Transverse colon (tissue), 4 donors: Measurements from ENCODE around the gene IL17RB. TPM values are rescaled to one million over a fixed set of nuclear protein-coding genes. Genes with fewer than 3 reads are reported as not detected.
A peak's percentile ranks its signal among the peaks of the same experiment; 100 is the strongest.

Experiments used
- DNase-seq: peaks from one replicate; pipeline ENCODE4 v3.0.0-alpha.2; 2019
- H3K27ac ChIP-seq, 4 donors: fragments of 200-600 bp; sonication (generic); 2 replicates each; pipeline ENCODE4 v1.5.1; 2016 to 2018; ENCODE audit warnings: inconsistent platforms in 4 of 4
- H3K27me3 ChIP-seq: fragments of 200-600 bp; sonication (generic); 2 replicates; pipeline ENCODE4 v1.5.1; 2017; ENCODE audit warnings: inconsistent platforms
- H3K36me3 ChIP-seq, 4 donors: fragments of 200-600 bp; sonication (generic); 2 replicates each; pipeline ENCODE4 v1.5.1; 2017 to 2019; ENCODE audit warnings: inconsistent platforms in 4 of 4
- H3K4me1 ChIP-seq, 4 donors: fragments of 200-600 bp; sonication (generic); 2 replicates each; pipeline ENCODE4 v1.5.1; 2017 to 2020; ENCODE audit warnings: inconsistent platforms in 4 of 4
- H3K4me3 ChIP-seq, 4 donors: fragments of 200-600 bp; sonication (generic); 1 replicate in 1 of 4; 2 replicates in 3 of 4; pipeline versions ENCODE4 v1.5.1 to v1.6.1; 2017 to 2019; ENCODE audit warnings: inconsistent platforms in 4 of 4
- H3K9me3 ChIP-seq, 2 donors: fragments of 200-600 bp; sonication (generic); 2 replicates each; pipeline ENCODE4 v1.5.1; 2017 to 2019; ENCODE audit warnings: inconsistent platforms in 2 of 2
- CTCF ChIP-seq, 5 experiments: fragments of 200-600 bp in 3 of 5; fragments of 450-650 bp in 2 of 5; sonication (generic) in 3 of 5; IDR thresholded peaks; 1 replicate in 2 of 5; 2 replicates in 3 of 5; pipeline ENCODE4 v1.5.1; 2016 to 2017; ENCODE audit warnings: antibody characterized with exemption in 5 of 5, inconsistent platforms in 3 of 5, mild to moderate bottlenecking in 2 of 5, moderate library complexity in 1 of 5
- EP300 ChIP-seq: sonication (generic); formaldehyde crosslinking; IDR thresholded peaks from one replicate; pipeline ENCODE4 v1.6.1; 2017; ENCODE audit warnings: antibody characterized with exemption, low read depth
- POLR2A ChIP-seq: fragments of 450-650 bp; IDR thresholded peaks from one replicate; pipeline ENCODE4 v1.6.1; 2016; ENCODE audit warnings: antibody characterized with exemption, mild to moderate bottlenecking, moderate library complexity
- POLR2AphosphoS5 ChIP-seq, 3 donors: sonication (generic); formaldehyde crosslinking; IDR thresholded peaks; one replicate each; pipeline ENCODE4 v1.6.1; 2016; ENCODE audit warnings: antibody characterized with exemption in 3 of 3
- WGBS, 2 donors: methylation state at CpG; one replicate each; pipeline ENCODE4 v1.1.5; 2018; ENCODE audit warnings: low coverage in 1 of 2; 5-methylcytosine and 5-hydroxymethylcytosine counted together
- in situ Hi-C, 4 donors: fragments of 200-750 bp; cut with MboI; loops; one replicate each; pipeline versions ENCODE4 v1.15.0 to v1.15.1; 2017; ENCODE audit warnings: low sequenced_read_pairs in 3 of 4, low pct_ligation_motif_present in 1 of 4, low pct_unique_long_range_greater_than_20kb in 1 of 4
- intact Hi-C: fragments of 100-400 bp; cut with DNase I; formaldehyde crosslinking; loops from one replicate; pipeline ENCODE4 v1.15.1; 2023; ENCODE audit warnings: low total_unique reads
- total RNA-seq, 4 donors: library from RNA; depleted of rRNA; stranded (reverse); fragments of >200 nt; gene quantifications; one replicate each; pipeline ENCODE4 v1.1.0, GENCODE V29; 2016

Gene IL17RB
- total RNA-seq, 4 donors from 2014 or later = 26.0 to 36.5 (median 32.8) TPM; not detected in 1

- no peaks in the 10 kb centered on the region for H3K9me3 ChIP-seq
- TF ChIP-seq POLR2AphosphoS5 (IDR thresholded peaks at IDR 0.05) (no peak), POLR2A (no peak), CTCF (IDR thresholded peaks at IDR 0.05) (no peak), EP300 (no peak)
- H3K36me3 ChIP-seq = no peaks in the 10 kb centered on the region
- WGBS, 2 donors = 69 to 79% methylated on average over 1 of the region's 1 CpG
- no peak for DNase-seq
- in situ Hi-C loops (no loop called here), intact Hi-C loops (no loop called here)
- peaks cover 0 to 13% (median 0%) of the 10 kb centered on the region in 4 donors for H3K4me1 ChIP-seq
- no peaks in the 10 kb centered on the region for H3K27me3 ChIP-seq
- no peak overlapping the region for H3K4me3 ChIP-seq
- H3K27ac ChIP-seq = no peak overlapping the region
These were observed 17.8 kb upstream of the IL17RB start for GRCh38 chr3:53828581-53828980.

GRCh38 chr3:53829605-53830004 is 16.8 kb upstream of the IL17RB start:
- in situ Hi-C loops (no loop called here), intact Hi-C loops (no loop called here)
- no peak overlapping the region for H3K4me3 ChIP-seq
- no peaks in the 10 kb centered on the region for H3K9me3 ChIP-seq
- WGBS, 2 donors = 20 to 60% methylated on average over 1 to 2 of the region's 2 CpGs
- no peak for DNase-seq
- no peaks in the 10 kb centered on the region for H3K36me3 ChIP-seq
- H3K4me1 ChIP-seq = peaks cover 0 to 13% (median 0%) of the 10 kb centered on the region in 4 donors
- peak overlapping the region in 1 of 4 donors; percentile 26 for H3K27ac ChIP-seq
- TF ChIP-seq EP300 = no peak
- no peak for TF ChIP-seq POLR2AphosphoS5 (IDR thresholded peaks at IDR 0.05)
- TF ChIP-seq POLR2A = no peak
- no peak for TF ChIP-seq CTCF (IDR thresholded peaks at IDR 0.05)
- no peaks in the 10 kb centered on the region for H3K27me3 ChIP-seq

GRCh38 chr3:53830944-53831343 is 15.4 kb upstream of the IL17RB start:
- in situ Hi-C loops = no loop called here
- WGBS, 2 donors = 91% methylated on average over 6 of the region's 6 CpGs; no CpG with 5 or more reads in 1 of the 2 donors
- Histone ChIP-seq H3K9me3 (no peaks in the 10 kb centered on the region), H3K27ac (no peak overlapping the region), H3K27me3 (no peaks in the 10 kb centered on the region), H3K4me1 (peaks cover 0 to 10% (median 0%) of the 10 kb centered on the region in 4 donors), H3K4me3 (no peak overlapping the region), H3K36me3 (no peaks in the 10 kb centered on the region)
- no peak for DNase-seq
- intact Hi-C loops = no loop called here
- TF ChIP-seq POLR2A = no peak
- TF ChIP-seq CTCF (IDR thresholded peaks at IDR 0.05) = no peak
- no peak for TF ChIP-seq POLR2AphosphoS5 (IDR thresholded peaks at IDR 0.05)
- TF ChIP-seq EP300 = no peak

- no peak overlapping the region for H3K27ac ChIP-seq
- no peak for TF ChIP-seq POLR2AphosphoS5 (IDR thresholded peaks at IDR 0.05)
- TF ChIP-seq POLR2A = no peak
- no peak for TF ChIP-seq EP300
- no peak for TF ChIP-seq CTCF (IDR thresholded peaks at IDR 0.05)
These were observed 13.2 kb upstream of the IL17RB start for GRCh38 chr3:53833053-53833645.

More at GRCh38 chr3:53833053-53833645, 13.2 kb upstream of the IL17RB start:
- Histone ChIP-seq H3K4me1 (peaks cover 0 to 10% (median 0%) of the 10 kb centered on the region in 4 donors), H3K9me3 (no peaks in the 10 kb centered on the region), H3K27me3 (no peaks in the 10 kb centered on the region), H3K36me3 (no peaks in the 10 kb centered on the region), H3K4me3 (no peak overlapping the region)
- in situ Hi-C loops (no loop called here), intact Hi-C loops (no loop called here)
- 89 to 95% methylated on average over 4 to 9 of the region's 9 CpGs for WGBS, 2 donors
- DNase-seq = no peak
